Stimulated activated CD8-positive, alpha-beta memory T cell treated with anti-CD3 and anti-CD28 coated beads, Interleukin-7, amount 100 ng/mL, for 48 hours (primary cell): ENCODE measurements around the gene SEMA5A.
"Not testable (repeated sequence)": the region's sequence is repeated elsewhere in the genome, so short reads cannot be mapped to it uniquely, and the experiment has no call there.

Experiments
- DNase-seq, 2 donors: peaks; one replicate each; pipeline ENCODE4 v3.0.0-alpha.2; 2020; ENCODE audit warnings: low read depth in 1 of 2; ENCODE audit errors: extremely low read depth in 1 of 2

The SEMA5A gene

DNA sequence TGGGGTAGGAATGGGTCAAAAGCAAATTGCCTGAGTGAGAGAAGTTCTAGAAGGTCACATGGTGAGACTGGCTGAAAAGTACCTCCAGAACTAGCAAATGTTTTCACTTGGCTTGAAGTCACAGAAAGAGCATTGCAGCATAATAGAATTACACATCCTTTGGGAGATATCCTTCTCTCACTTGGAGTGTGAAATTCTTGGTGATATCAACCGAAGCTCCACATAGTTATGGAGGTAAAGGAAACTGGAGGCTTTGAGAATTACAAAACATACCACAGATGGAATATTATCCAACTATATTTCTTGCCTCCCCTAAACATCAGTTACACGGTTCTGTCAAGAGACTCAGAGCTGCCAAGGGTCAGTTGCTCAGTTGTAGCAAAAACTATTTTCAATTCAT is 182.4 kb downstream of the SEMA5A start:
- no peak for DNase-seq

DNA sequence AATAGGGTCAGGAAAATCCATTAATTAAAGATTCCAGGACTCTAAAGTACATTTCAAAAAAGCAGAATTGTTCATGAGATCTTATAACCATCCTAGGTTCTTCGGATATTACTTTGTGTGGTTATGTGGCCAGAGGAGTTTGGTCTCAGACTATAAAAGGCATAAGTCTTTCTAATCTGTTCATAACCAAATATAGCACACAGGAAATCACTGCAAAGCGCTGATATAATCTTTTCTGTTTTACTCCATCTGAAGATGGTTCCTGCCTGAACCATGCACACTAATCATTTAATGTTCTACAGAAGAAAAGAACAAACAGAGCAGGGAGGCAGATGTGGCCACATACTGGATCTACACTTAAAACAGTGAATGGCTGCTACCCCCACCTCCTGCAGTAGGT is 182.8 kb downstream of the SEMA5A start:
- no peak for DNase-seq

DNA sequence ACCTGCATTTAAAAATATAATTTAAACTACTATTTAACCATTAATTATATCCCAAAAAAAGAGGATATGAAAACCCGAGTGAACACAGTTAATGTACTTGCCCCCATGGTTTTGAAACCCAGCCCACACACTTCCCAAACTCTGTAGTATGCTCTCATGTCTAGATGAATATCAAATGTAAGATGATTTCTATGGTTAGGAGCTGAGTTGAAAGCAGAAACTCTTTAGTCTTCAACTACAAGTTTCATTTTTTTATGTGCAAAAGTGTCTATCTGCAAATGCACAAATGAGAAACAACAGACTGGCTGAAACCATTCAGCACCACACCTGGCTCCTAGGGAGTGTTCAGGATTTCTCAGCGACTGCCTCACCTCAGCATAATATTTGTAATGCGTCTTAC is 183.3 kb downstream of the SEMA5A start:
- DNase-seq: no peak

DNA sequence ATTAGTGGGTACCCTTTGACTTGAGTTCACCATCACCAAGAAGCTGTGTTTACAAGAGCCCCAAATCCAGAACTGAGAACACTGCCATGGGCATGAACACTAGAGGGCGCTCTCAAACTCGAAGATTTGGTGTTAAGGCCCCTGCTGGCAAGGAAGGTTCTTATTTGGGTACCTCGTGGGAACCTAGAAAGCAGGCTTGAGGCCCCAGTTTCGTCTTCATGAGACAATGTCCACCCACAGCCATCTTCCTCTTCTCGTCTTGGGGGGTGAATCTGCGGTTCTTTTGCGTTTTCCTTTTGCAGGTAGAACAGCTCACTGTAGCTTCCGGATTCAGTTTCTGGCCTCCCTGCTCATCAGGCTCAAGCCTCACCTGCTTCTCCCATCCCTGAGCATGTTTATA is 184.0 kb downstream of the SEMA5A start:
- DNase-seq: peak in 1 of 2 donors; percentile 11

DNA sequence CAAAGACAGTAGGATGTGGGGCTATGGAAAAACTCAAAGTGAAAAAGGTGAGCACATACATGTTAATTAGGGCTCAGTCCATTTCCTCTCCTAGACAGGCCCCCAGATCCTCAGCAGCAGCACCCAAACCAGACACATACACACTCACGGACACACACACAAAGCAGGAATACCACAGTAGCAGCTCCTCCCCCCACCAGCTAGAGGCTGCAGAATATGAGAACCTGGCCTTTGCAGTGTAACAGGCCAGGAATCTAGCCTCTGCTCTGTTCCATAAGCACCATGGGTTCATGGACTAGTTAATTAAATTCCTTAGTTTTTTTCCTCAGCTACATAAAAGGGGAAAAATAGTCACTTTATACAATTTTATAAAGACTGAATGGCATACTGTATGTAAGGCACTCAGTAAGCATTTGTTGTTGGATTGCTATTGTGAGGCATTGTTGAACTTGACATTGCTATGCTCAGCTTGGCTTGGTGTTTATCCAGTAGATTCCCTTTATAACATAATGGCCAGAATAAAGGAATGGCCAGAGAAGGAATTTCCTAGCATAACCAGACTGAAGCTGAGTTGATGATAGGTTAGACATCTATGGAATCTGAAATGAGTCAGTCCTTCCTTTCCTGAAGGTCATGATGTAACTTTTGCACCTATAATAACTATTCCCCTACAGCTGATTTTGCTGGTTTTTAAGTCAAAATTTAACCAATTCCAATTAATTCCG is 186.8 kb downstream of the SEMA5A start:
- DNase-seq: no peak

DNA sequence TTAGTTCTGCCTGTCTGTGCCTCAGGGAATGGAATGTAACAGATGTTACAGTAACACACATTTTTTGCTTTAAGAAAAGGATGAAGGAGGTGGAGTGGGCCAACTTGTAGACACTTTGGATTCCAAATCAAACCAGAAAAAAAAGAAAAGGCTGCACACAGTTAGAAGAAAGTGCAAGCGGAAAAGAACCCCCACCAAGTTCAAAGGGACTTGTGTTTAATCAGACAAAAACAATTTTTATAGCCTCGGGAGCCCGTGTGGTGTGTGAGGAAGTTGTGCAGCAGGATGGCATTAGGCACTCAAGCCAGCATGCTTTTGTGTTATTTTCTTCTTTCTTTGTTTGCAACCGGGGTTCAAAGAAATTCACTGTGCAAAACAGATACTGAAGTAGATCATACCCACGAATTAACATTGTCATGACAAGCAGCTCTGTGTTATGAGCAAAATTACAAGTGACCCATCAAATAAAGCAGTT is 189.5 kb downstream of the SEMA5A start:
- DNase-seq: no peak

DNA sequence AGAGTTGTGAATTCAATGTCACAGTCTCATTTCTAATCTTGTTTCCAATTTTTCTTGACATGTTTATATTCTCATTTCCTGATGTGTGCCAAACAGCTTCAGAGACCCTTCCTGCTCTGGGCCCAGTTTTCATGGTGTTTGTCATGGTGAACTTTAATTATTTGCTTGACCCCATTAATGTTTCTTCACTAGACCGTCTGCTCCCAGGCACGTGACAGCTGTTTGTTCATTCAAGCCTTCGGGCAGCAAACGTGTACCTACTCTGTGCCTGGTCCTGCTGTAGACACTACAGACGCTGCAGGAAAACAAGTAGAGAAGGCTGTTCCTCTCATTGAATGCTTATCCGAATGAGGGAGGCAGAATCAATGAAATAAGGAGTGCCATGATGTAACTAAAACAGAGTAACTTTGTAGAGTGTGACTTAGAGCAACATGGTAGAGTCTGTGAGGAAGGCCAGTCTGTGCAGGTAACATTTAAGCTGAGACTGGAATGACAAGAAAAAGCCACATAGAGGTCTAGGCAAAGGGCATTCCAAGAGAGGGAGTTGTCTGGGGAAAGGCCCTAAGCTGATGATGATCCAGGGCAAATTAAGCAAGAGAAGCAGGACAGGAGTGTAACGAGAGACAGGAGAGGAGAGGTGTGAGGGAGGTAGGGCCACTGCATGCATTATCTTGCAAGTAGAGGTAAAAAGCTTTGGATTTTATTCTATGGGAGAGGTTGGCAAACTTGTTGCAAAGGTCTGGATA is 191.4 kb downstream of the SEMA5A start:
- DNase-seq: no peak

DNA sequence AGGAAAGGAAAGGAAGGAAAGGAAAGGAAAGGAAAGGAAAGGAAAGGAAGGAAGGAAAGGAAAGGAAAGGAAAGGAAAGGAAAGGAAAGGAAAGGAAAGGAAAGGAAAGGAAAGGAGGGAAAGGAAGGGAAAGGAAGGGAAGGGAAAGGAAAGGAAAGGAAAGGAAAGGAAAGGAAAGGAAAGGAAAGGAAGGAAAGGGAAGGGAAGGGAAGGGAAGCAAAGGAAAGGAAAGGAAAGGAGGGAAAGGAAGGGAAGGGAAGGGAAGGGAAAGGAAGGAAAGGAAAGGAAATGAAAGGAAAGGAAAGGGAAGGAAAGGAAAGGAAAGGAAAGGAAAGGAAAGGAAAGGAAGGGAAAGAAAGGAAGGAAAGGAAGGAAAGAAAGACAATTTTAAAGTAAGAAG is 192.8 kb downstream of the SEMA5A start:
- not testable (repeated sequence) for DNase-seq

DNA sequence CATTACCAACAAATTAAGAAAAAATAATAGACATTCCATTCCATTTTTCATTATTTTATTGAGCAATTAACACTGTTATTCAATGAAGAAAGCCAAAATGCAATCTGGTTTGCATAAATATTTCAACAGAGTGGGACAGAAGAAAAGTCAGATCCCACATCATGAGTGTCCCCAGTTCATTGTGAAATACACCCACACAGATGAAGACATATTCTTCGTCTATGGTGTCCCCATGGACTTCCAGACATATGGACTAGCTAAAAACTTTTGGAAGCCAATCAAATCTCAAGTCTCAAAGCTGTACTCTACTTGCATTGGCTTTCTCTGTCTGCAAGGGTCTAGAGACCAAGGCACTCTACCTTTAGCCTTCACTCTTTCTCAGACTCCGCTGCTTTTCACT is 194.3 kb downstream of the SEMA5A start:
- no peak for DNase-seq

DNA sequence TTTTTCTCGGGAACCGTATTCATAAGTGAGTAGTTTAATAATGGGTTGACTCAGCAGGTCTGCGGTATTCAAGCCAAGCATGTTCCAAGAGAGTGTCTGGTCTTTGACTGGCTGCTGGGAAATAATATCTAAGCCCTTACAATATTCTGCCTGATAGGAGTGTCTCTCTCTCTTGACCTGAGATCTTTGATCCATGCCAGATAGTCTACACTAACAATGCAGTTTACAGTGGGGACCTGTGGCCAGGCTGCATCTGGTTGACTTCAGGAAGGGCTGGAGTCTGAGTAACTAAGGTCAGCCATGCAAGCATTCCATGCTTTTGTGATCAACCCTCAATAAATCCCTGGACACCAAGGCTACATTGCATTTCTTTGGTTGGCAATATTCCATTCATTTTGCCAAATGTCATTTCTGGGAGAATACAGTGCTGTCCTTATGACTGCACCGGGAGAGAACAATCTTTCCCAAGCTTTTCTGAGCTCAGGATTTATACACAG is 195.5 kb downstream of the SEMA5A start:
- DNase-seq: no peak

DNA sequence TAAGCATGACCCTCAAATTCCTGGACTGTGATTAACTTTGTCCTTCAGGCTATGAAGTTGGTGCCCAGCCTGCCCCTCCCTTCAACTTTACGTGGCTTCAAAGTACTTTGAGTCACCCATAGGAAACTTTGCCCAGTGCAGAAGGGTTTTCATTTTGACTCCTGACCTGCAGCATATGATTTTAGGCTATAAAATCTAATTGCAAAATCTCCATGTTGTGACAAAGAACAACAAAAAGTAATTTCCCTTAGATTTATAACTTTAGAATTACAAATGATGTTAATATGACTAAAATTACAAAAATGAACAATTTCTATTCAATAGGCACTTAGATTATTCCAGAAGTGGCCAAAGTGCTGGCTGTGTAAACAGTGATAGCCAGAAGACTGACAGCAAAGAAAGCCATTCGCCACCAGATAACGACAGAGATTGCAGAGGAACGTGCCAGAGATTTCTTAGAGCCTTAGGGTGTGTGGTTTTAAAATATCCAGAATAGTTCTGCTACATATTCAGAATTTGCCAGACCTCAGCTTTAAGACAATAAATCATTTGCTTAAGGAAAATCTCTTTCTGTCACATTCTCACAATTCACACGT is 197.4 kb downstream of the SEMA5A start:
- no peak for DNase-seq

DNA sequence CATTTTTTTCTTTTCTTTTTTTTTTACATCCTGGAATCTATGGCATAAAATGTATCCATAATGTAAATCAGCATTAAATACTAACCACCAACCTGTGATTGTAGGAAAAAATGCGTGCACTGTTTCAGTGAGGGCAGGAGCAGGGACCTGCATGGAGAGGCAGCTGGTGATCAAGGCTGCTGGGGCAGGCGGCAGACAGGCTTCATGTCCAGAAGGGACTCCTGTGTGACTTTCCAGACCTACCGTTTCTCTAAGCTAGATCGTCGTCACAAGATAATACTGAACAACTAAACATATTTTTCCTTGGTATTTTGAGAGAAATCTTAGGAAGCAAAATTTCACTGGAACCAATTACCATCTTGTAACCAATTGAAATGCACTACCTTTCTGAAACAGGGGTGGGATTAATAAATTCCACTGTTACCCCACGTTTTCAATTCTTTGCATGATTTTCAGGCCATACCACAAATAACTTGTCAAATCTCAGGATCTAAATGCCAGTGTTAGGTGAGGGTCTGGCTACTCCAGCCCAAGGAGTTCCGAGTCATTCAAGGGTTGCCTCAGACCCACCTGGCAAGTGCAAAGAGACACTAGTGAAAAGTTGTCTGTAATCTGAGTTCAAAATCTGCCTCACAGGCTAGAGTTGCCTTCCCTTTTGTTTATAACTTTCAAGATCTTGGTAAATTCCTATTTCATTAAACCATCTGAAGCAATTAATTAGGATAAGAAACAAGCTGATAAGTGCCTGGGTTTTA is 198.2 kb downstream of the SEMA5A start:
- no peak for DNase-seq

DNA sequence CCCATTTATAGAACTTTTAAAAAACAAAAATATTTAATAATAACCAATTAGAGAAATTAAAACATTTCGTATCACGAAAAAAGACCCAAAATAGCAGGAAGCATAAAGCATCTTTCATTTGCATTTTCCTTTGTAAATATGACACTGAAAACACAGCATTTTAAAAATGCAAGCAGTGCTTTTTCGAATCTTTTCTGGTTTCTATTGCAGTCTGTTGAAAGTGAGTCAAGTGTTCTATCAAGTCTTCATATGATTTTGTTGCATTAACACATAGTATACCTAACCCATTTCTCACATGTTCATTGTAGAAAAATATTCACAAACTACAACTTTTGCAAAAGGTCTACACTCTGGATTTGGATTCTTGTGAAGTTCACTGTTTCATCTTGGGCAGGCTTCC is 198.8 kb downstream of the SEMA5A start:
- DNase-seq: no peak

DNA sequence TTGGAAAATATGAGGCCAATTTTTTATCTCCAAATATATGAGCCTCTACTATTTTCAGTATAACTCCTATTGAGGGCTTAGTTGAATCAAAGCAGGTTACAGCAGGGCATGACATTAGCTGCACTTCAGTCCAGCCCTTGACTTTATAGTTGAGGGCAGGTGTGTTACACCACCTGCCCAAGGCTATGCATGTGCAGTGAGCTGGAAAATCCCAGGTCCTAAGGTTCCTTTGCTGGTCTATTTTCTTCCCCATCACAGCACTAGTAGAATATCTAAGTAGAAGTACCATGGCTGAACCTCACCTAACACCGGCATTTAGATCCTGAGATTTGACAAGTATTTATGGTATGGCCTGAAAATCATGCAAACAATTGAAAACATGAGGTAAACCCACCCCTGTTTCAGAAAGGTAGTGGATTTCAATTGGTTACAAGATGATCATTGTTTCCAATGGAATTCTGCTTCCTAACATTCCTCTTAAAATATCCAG is 201.1 kb downstream of the SEMA5A start:
- no peak for DNase-seq

DNA sequence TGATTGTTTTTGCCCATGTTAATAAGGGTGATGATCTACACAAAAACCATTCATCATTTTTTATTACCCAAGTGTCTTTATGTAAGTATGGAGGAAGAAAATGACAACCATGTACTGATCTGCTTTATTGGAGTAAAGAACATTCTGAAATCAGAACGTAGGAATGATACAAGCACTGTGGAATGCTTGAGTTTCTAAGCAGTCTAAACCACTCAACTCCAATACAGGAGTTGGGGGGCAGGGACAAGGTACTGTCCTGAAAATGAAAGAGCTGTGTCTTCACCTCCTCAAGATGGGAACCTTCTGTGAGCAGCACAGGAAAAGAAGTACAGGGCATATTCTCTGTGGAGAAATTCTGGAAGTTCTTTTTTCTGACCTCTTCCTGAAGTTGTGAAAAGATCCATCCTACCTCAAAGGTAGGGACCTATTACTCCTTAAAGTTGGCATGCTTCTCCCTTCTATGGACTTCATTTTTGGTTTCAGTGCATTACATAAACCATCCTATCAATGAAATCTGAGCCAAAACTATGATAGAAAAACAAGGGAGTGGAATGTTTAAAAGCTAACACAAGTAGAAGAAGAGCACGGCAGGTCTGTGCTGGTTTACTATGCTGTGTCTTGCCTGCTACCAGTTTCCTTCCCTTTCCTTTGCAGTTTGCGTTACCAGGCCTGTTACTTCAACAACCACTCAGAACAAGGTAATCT is 202.6 kb downstream of the SEMA5A start:
- DNase-seq: no peak

DNA sequence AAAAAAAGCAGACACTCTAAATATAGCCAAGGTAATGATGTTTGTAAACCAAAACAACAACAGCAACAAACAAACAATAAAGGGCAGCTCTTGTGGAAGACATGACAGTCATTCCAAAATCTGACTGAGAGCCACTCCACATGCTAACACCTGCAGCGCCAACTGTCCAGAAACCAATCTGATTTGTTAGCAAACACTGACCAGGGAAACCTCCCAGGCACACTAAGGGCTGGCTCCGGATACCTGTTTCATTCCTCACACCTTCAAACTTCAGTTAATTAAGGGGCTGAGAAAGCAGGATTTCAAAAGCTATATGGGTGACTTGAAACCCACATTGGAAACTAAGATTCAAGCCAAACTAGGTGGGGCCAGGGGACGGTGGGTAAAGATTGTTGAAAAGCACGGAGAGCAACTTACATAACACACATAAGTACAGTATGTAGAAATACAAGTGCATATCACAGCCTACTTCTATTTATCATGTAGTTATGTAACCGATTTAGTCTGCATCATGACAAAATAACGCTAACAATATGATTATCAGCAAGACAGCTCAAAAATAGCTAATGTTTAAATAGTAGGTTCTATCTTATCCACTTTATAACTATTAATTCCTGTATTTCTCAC is 203.6 kb downstream of the SEMA5A start:
- DNase-seq: no peak

DNA sequence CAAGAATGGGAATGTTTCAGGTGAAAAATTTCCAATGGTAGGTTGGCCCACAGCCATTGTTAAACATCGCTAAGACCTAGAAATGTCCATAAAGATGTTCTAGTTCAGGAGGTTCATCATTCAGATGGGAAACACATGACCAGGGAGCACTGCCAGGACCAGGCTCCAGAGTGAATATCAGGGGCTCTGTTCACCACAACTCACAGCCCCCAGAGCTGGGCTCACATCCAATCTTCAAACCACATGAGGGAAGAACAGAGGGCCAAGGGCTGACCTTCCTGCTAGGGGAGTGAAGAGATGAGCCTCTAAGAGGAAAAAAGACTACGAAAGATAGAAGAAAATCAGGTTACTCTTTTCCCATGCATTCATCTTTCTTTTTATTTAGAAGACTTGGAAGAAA is 205.8 kb downstream of the SEMA5A start:
- no peak for DNase-seq

DNA sequence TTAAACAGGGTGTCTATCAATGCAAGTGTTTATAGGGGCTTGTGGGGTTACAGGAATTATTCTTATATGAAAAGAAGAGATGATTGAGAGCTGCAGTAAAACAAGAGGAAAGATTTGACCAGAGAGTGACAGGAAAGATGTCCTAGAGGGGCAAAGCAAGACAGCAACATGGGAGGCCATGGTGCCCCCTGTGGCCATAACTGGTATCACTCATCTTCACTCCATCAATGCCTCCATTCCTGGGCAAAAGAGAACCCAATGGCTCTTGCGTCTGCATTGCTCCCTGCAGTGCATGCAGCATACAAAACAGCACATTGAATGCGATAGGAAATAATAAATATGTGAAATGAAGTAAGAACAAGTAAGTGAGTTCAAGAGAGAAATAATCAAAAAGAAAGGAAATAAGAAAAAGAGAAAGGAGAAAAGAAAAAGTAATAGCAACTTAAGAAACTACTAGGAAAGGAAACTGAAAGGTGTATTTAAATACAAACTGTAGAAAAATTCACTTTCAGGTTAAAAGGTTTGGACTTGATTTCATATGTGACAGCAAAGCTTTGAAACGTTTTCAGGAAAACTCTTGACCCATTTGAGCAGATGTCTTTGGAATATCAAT is 206.6 kb downstream of the SEMA5A start:
- no peak for DNase-seq

DNA sequence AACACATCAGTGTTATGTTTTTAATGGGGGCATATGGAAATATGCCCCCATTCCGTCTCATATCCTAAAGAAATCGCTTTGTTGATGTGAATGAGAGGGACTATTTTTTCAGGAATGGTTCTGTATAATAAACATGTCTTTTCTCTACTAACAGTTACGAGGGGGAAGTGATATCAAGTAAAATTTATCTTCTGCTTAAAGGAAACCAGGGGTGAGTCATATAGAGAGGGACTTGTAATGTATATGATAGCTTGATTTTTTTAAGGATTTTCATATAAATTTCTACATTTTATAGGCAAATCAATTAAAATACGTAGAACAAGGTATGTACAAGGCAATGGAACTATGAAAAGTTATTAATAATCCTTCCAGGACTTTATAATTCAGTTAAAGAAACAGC is 207.1 kb downstream of the SEMA5A start:
- no peak for DNase-seq
